HepG2 (cell line): Measurements from ENCODE around the gene MAGIX. TPM values are rescaled to one million over a fixed set of nuclear protein-coding genes. Genes with fewer than 3 reads are reported as not detected.

Experiments used
- DDIT3 ChIP-seq: sonication (generic); formaldehyde crosslinking; IDR thresholded peaks from 2 replicates; pipeline ENCODE4 v1.4.0; 2020; ENCODE audit warnings: mild to moderate bottlenecking, missing genetic modification reagents
- GMEB1 ChIP-seq: sonication (generic); formaldehyde crosslinking; IDR thresholded peaks from 2 replicates; pipeline ENCODE4 v1.5.1; 2020; ENCODE audit warnings: missing genetic modification reagents, mild to moderate bottlenecking, borderline replicate concordance
- GPN1 ChIP-seq: sonication (generic); formaldehyde crosslinking; IDR thresholded peaks from 2 replicates; pipeline ENCODE4 v1.5.1; 2020; ENCODE audit warnings: missing genetic modification reagents, borderline replicate concordance
- HIVEP1 ChIP-seq: sonication (generic); formaldehyde crosslinking; IDR thresholded peaks from 2 replicates; pipeline ENCODE4 v1.4.0; 2020; ENCODE audit warnings: mild to moderate bottlenecking, missing genetic modification reagents
- IKZF1 ChIP-seq: fragments of 450-650 bp; IDR thresholded peaks from 2 replicates; pipeline ENCODE4 v1.7.1; 2016
- KAT8 ChIP-seq: IDR thresholded peaks from 2 replicates; pipeline ENCODE4 v1.6.1; 2016; ENCODE audit warnings: missing genetic modification reagents, missing compliant biosample characterization
- NFAT5 ChIP-seq: sonication (generic); formaldehyde crosslinking; IDR thresholded peaks from 2 replicates; pipeline ENCODE4 v1.4.0; 2020; ENCODE audit warnings: missing genetic modification reagents
- PAX8 ChIP-seq: sonication (generic); formaldehyde crosslinking; IDR thresholded peaks from 2 replicates; pipeline ENCODE4 v1.8.0; 2022; ENCODE audit warnings: mild to moderate bottlenecking, missing genetic modification reagents, borderline replicate concordance
- POLR2AphosphoS5 ChIP-seq: IDR thresholded peaks from 2 replicates; pipeline ENCODE4 v1.6.1; 2012; ENCODE audit warnings: low read depth, low read length
- PPARG ChIP-seq: conservative IDR thresholded peaks from 2 replicates; pipeline ENCODE4 v1.6.1; 2016; ENCODE audit warnings: missing biosample characterization, missing genetic modification reagents
- ZHX1 ChIP-seq: sonication (generic); formaldehyde crosslinking; IDR thresholded peaks from 2 replicates; pipeline ENCODE4 v1.8.1; 2022; ENCODE audit warnings: low read depth, mild to moderate bottlenecking, missing genetic modification reagents
- ZNF484 ChIP-seq: sonication (generic); formaldehyde crosslinking; IDR thresholded peaks from 2 replicates; pipeline ENCODE4 v1.5.1; 2020; ENCODE audit warnings: mild to moderate bottlenecking, low read depth, missing genetic modification reagents, borderline replicate concordance
- ZNF510 ChIP-seq: sonication (generic); formaldehyde crosslinking; IDR thresholded peaks from 2 replicates; pipeline ENCODE4 v1.4.0; 2020; ENCODE audit warnings: low read depth, mild to moderate bottlenecking, missing genetic modification reagents
- ZNF687 ChIP-seq: sonication (generic); formaldehyde crosslinking; IDR thresholded peaks from 2 replicates; pipeline ENCODE4 v1.5.1; 2020; ENCODE audit warnings: mild to moderate bottlenecking, missing genetic modification reagents, moderate library complexity
- polyA plus RNA-seq, 8 experiments: library from polyadenylated mRNA; depleted of rRNA in 3 of 8; stranded (reverse) in 7 of 8; unstranded in 1 of 8; fragments of >200 nt; fragmentation: Illumina TruSeq in 4 of 8; extraction: Trizol in 4 of 8; gene quantifications; 2 replicates each; pipeline versions ENCODE4 v1.2.1 to v1.2.3, GENCODE V29; 2011 to 2016; ENCODE audit warnings: low read depth in 4 of 8, missing spikeins in 1 of 8, mixed read lengths in 1 of 8; ENCODE audit not compliant: insufficient read depth in 1 of 8
- total RNA-seq, 5 experiments: library from RNA; depleted of rRNA; stranded (reverse); fragments of >200 nt; fragmentation: Illumina TruSeq; extraction: Trizol; gene quantifications; 2 replicates each; pipeline ENCODE4 v1.2.3, GENCODE V29; 2016; ENCODE audit warnings: low read depth in 1 of 5

Gene MAGIX
- total and polyA plus RNA-seq, 2 of the 13 experiments (the other 11 are each of a cell fraction or from before 2014, with no cell fraction given) = 0.63 to 1.2 TPM

GRCh38 chrX:49163555-49164419 lies 1.2 kb downstream of the MAGIX start (continued):
- TF ChIP-seq ZNF687 = peak; percentile 73
- no peak for TF ChIP-seq HIVEP1 (CRISPR knock-in tag)
- TF ChIP-seq GPN1 = no peak
- TF ChIP-seq NFAT5 = no peak
- TF ChIP-seq ZHX1 (CRISPR knock-in tag) = no peak
- TF ChIP-seq ZNF484 (CRISPR knock-in tag) = no peak
- TF ChIP-seq ZNF510 = no peak
- no peak for TF ChIP-seq POLR2AphosphoS5
- TF ChIP-seq DDIT3 = no peak
- TF ChIP-seq IKZF1 = no peak
- no peak for TF ChIP-seq KAT8 (CRISPR knock-in tag)
- no peak for TF ChIP-seq PAX8 (CRISPR knock-in tag)
- 0 out of 2 replicates have a peak, but pooled peaks have one; percentile 36 for TF ChIP-seq GMEB1
- no peak for TF ChIP-seq PPARG
